MM.1S (cell line): ENCODE data around the gene FADS1.

Experiments used
- DNase-seq: peaks from one replicate; pipeline ENCODE4 v3.0.0-alpha.2; 2015
- H2AFZ ChIP-seq: fragments of 300-600 bp; sonication (generic); 2 replicates; pipeline ENCODE4 v1.6.0; 2016; ENCODE audit warnings: antibody characterized with exemption, low read length
- H3F3A ChIP-seq: fragments of 300-600 bp; sonication (generic); 2 replicates; pipeline ENCODE4 v1.6.1; 2016; ENCODE audit warnings: mild to moderate bottlenecking, antibody characterized with exemption, low read length, moderate library complexity, mixed read lengths; ENCODE audit not compliant: insufficient read depth
- H3K27ac ChIP-seq: fragments of 300-600 bp; sonication (generic); 2 replicates; pipeline ENCODE4 v1.5.1; 2016; ENCODE audit warnings: mild to moderate bottlenecking, low read length
- H3K27me3 ChIP-seq: fragments of 300-600 bp; sonication (generic); replicated peaks from 2 replicates; pipeline ENCODE4 v1.6.0; 2016; ENCODE audit warnings: low read length; ENCODE audit not compliant: insufficient read depth
- H3K36me3 ChIP-seq: fragments of 300-600 bp; sonication (generic); replicated peaks from 2 replicates; pipeline ENCODE4 v1.6.1; 2016; ENCODE audit warnings: mild to moderate bottlenecking, low read length, mixed read lengths; ENCODE audit not compliant: insufficient read depth
- H3K4me1 ChIP-seq: fragments of 300-600 bp; sonication (generic); 2 replicates; pipeline ENCODE4 v1.6.1; 2016; ENCODE audit warnings: low read length, mixed read lengths
- H3K4me2 ChIP-seq: fragments of 300-600 bp; sonication (generic); 2 replicates; pipeline ENCODE4 v1.6.0; 2016; ENCODE audit warnings: low read depth, low read length
- H3K4me3 ChIP-seq: fragments of 300-600 bp; sonication (generic); 2 replicates; pipeline ENCODE4 v1.5.1; 2016; ENCODE audit warnings: low read length, mixed read lengths
- H3K79me2 ChIP-seq: fragments of 300-600 bp; sonication (generic); 2 replicates; pipeline ENCODE4 v1.6.1; 2016; ENCODE audit warnings: mixed run types, low read length, mixed read lengths
- H3K9ac ChIP-seq: fragments of 300-600 bp; sonication (generic); 2 replicates; pipeline ENCODE4 v1.6.1; 2016; ENCODE audit warnings: low read length, mixed read lengths
- H3K9me2 ChIP-seq: fragments of 300-600 bp; sonication (generic); replicated peaks from 2 replicates; pipeline ENCODE4 v1.6.1; 2016; ENCODE audit warnings: mild to moderate bottlenecking, low read length, mixed read lengths; ENCODE audit not compliant: insufficient read depth
- H3K9me3 ChIP-seq: fragments of 300-600 bp; sonication (generic); replicated peaks from 2 replicates; pipeline ENCODE4 v1.6.1; 2016; ENCODE audit warnings: mild to moderate bottlenecking, low read length, mixed read lengths; ENCODE audit not compliant: insufficient read depth
- H4K20me1 ChIP-seq: fragments of 300-600 bp; sonication (generic); 2 replicates; pipeline ENCODE4 v1.6.1; 2016; ENCODE audit warnings: mild to moderate bottlenecking, low read length, moderate library complexity, mixed read lengths; ENCODE audit not compliant: insufficient read depth
- EZH2 ChIP-seq: fragments of 300-600 bp; sonication (generic); optimal IDR thresholded peaks from 2 replicates; pipeline ENCODE3; 2017; ENCODE audit warnings: low read depth, mild to moderate bottlenecking, antibody characterized with exemption, low read length, mixed read lengths
- EZH2phosphoT487 ChIP-seq: fragments of 300-600 bp; sonication (generic); IDR thresholded peaks from 2 replicates; pipeline ENCODE4 v1.6.1; 2018; ENCODE audit warnings: antibody characterized with exemption, low read length
- TF ChIP-seq, protein P1 (sequence below): fragments of 300-600 bp; sonication (generic); IDR thresholded peaks from 2 replicates; pipeline ENCODE4 v1.5.1; 2016; ENCODE audit warnings: antibody characterized with exemption, low read length, mixed read lengths

FADS1 gene

GRCh38 chr11:61851113-61851899 is 34.5 kb upstream of the FADS1 start:
- no peak for DNase-seq
- H4K20me1 ChIP-seq, result no peaks in the 10 kb centered on the region

DNA sequence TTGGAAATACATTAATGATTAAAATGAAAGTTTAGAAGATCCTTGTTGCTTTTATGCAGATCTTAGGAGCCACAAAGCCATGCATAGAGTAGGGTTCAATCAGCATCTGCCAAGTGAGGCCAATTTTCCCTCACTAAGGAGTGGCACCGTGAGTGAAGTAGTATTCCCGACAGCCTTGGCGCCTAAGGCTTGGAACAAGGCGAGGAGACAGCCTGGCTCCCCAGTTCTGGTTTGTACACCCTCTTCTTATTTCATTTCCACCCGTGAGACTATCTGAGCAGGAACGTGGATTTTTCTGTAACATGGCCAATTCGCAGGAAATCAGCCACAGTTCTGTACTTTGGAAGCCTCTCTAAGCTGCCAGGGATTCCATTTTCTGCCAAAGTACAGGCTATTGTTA is 33.9 kb upstream of the FADS1 start:
- no peaks in the 10 kb centered on the region for H3K79me2 ChIP-seq
- TF ChIP-seq, protein P1, sequence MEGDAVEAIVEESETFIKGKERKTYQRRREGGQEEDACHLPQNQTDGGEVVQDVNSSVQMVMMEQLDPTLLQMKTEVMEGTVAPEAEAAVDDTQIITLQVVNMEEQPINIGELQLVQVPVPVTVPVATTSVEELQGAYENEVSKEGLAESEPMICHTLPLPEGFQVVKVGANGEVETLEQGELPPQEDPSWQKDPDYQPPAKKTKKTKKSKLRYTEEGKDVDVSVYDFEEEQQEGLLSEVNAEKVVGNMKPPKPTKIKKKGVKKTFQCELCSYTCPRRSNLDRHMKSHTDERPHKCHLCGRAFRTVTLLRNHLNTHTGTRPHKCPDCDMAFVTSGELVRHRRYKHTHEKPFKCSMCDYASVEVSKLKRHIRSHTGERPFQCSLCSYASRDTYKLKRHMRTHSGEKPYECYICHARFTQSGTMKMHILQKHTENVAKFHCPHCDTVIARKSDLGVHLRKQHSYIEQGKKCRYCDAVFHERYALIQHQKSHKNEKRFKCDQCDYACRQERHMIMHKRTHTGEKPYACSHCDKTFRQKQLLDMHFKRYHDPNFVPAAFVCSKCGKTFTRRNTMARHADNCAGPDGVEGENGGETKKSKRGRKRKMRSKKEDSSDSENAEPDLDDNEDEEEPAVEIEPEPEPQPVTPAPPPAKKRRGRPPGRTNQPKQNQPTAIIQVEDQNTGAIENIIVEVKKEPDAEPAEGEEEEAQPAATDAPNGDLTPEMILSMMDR, result no peak
- TF ChIP-seq EZH2 (no peak), EZH2phosphoT487 (no peak)
- H3K4me2 ChIP-seq, result no peak overlapping the region
- H3K4me1 ChIP-seq, result no peaks in the 10 kb centered on the region
- no peaks in the 10 kb centered on the region for H3K9me2 ChIP-seq
- no peaks in the 10 kb centered on the region for H4K20me1 ChIP-seq
- no peak overlapping the region for H3K4me3 ChIP-seq
- H2AFZ ChIP-seq, result no peak overlapping the region
- H3K36me3 ChIP-seq, result no peaks in the 10 kb centered on the region
- H3K9ac ChIP-seq, result no peak overlapping the region
- no peaks in the 10 kb centered on the region for H3F3A ChIP-seq
- DNase-seq, result no peak
- no peaks in the 10 kb centered on the region for H3K9me3 ChIP-seq
- peaks cover 28% of the 10 kb centered on the region for H3K27me3 ChIP-seq
- no peak overlapping the region for H3K27ac ChIP-seq

More at GRCh38 chr11:61851113-61851899, 34.5 kb upstream of the FADS1 start:
- Histone ChIP-seq H3K4me2 (no peak overlapping the region), H3F3A (no peaks in the 10 kb centered on the region), H3K79me2 (no peaks in the 10 kb centered on the region), H3K36me3 (no peaks in the 10 kb centered on the region), H3K4me1 (no peaks in the 10 kb centered on the region), H3K4me3 (no peak overlapping the region), H2AFZ (no peak overlapping the region), H3K9ac (no peak overlapping the region), H3K27me3 (peaks cover 35% of the 10 kb centered on the region), H3K9me3 (no peaks in the 10 kb centered on the region), H3K27ac (no peak overlapping the region), H3K9me2 (no peaks in the 10 kb centered on the region)
- TF ChIP-seq EZH2phosphoT487 (no peak), EZH2 (no peak)
- TF ChIP-seq, protein P1, result no peak

DNA sequence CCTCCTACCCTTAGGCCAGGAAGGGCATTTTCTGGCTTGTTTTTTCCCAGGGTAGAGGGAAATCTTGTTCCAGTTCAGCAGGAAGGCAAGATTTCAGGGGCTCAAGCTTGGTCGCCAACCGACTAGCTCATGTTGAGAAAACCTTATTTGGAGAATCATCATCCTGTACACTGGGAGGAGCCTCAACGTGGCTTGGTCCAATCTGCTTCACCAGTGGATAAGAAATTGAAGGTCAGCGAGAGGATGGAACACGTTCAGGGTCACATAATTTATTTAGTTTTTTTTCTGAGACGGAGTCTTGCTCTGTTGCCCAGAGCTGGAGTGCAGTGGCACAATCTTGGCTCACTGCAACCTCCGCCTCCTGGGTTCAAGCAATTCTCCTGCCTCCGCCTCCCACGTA is 31.8 kb upstream of the FADS1 start:
- H3K9me3 ChIP-seq, result no peaks in the 10 kb centered on the region
- H3K36me3 ChIP-seq, result no peaks in the 10 kb centered on the region
- TF ChIP-seq EZH2phosphoT487 (no peak), EZH2 (no peak)
- TF ChIP-seq, protein P1, result no peak
- H3K4me3 ChIP-seq, result no peak overlapping the region
- H3F3A ChIP-seq, result no peaks in the 10 kb centered on the region
- no peaks in the 10 kb centered on the region for H3K79me2 ChIP-seq
- no peaks in the 10 kb centered on the region for H4K20me1 ChIP-seq
- no peak for DNase-seq
- H3K4me1 ChIP-seq, result no peaks in the 10 kb centered on the region
- no peaks in the 10 kb centered on the region for H3K9me2 ChIP-seq
- peaks cover 24% of the 10 kb centered on the region for H3K27me3 ChIP-seq
- H3K4me2 ChIP-seq, result no peak overlapping the region
- H3K9ac ChIP-seq, result no peak overlapping the region
- no peak overlapping the region for H3K27ac ChIP-seq
- no peak overlapping the region for H2AFZ ChIP-seq
